Measurements from ENCODE around the gene DEXI. TPM values are rescaled to one million over a fixed set of nuclear protein-coding genes. Genes with fewer than 3 reads are reported as not detected.

DEXI gene
- total RNA-seq, 4 donors from 2014 or later, result 74.4 to 96.3 (median 85.5) TPM

- Histone ChIP-seq H3K27ac (peak overlapping the region in 3 of 4 donors; percentile 73 to 90 (median 90)), H3K27me3 (no peaks in the 10 kb centered on the region), H3K36me3 (peaks cover 0 to 18% (median 0%) of the 10 kb centered on the region in 3 donors), H3K4me3 (peak overlapping the region in 1 of 4 donors; percentile 90), H3K9me3 (no peaks in the 10 kb centered on the region), H3K4me1 (peaks cover 0 to 84% (median 51%) of the 10 kb centered on the region in 4 donors)
- DNase-seq (ENCODE audit: low spot score in 2 of 2), result no peak
- TF ChIP-seq EP300 (IDR thresholded peaks at IDR 0.05), result peak in 1 of 2 donors; percentile 30
- no peak for TF ChIP-seq POLR2A (IDR thresholded peaks at IDR 0.05)
- WGBS, 2 donors, result 62 to 75% methylated on average over 7 of the region's 7 CpGs
Observed at GRCh38 chr16:10938321-10938720, 3.9 kb downstream of the DEXI start.

GRCh38 chr16:10937068-10937859, 5.0 kb downstream of the DEXI start:
- TF ChIP-seq POLR2A (IDR thresholded peaks at IDR 0.05) (no peak), CTCF (IDR thresholded peaks at IDR 0.05) (no peak), EP300 (IDR thresholded peaks at IDR 0.05) (no peak)
- DNase-seq (ENCODE audit: low spot score in 2 of 2), result no peak
- peak overlapping the region in 2 of 4 donors; percentile 5 to 90 for H3K4me3 ChIP-seq
- H3K27ac ChIP-seq, result peak overlapping the region in 3 of 4 donors; percentile 50 to 90 (median 90)
- peaks cover 0 to 28% (median 0%) of the 10 kb centered on the region in 3 donors for H3K36me3 ChIP-seq
- H3K4me1 ChIP-seq, result peaks cover 0 to 78% (median 45%) of the 10 kb centered on the region in 4 donors
- 52% methylated on average over 11 of the region's 11 CpGs for WGBS, 2 donors
- no peaks in the 10 kb centered on the region for H3K9me3 ChIP-seq
- no peaks in the 10 kb centered on the region for H3K27me3 ChIP-seq

- no peaks in the 10 kb centered on the region for H3K27me3 ChIP-seq
- H3K36me3 ChIP-seq, result peaks cover 0 to 36% (median 0%) of the 10 kb centered on the region in 3 donors
- TF ChIP-seq CTCF (IDR thresholded peaks at IDR 0.05) (no peak), EP300 (IDR thresholded peaks at IDR 0.05) (no peak), POLR2A (IDR thresholded peaks at IDR 0.05) (no peak)
- peaks cover 0 to 78% (median 45%) of the 10 kb centered on the region in 4 donors for H3K4me1 ChIP-seq
- 46 to 59% methylated on average over 8 of the region's 8 CpGs for WGBS, 2 donors
- no peak overlapping the region for H3K4me3 ChIP-seq
- H3K9me3 ChIP-seq, result no peaks in the 10 kb centered on the region
- no peak for DNase-seq (ENCODE audit: low spot score in 2 of 2)
- H3K27ac ChIP-seq, result peak overlapping the region in 2 of 4 donors; percentile 46 to 90
Observed at GRCh38 chr16:10936272-10936984, 5.8 kb downstream of the DEXI start.

- Histone ChIP-seq H3K4me1 (peaks cover 0 to 72% (median 41%) of the 10 kb centered on the region in 4 donors), H3K27ac (peak overlapping the region in 1 of 4 donors; percentile 34)
- 48 to 53% methylated on average over 7 of the region's 7 CpGs for WGBS, 2 donors
Observed at GRCh38 chr16:10935226-10935915, 6.9 kb downstream of the DEXI start.

More at GRCh38 chr16:10935226-10935915, 6.9 kb downstream of the DEXI start:
- Histone ChIP-seq H3K4me3 (no peak overlapping the region), H3K9me3 (no peaks in the 10 kb centered on the region), H3K36me3 (peaks cover 0 to 47% (median 0%) of the 10 kb centered on the region in 3 donors), H3K27me3 (no peaks in the 10 kb centered on the region)
- DNase-seq (ENCODE audit: low spot score in 2 of 2), result no peak
- TF ChIP-seq POLR2A (IDR thresholded peaks at IDR 0.05) (no peak), EP300 (IDR thresholded peaks at IDR 0.05) (no peak), CTCF (IDR thresholded peaks at IDR 0.05) (no peak)
